K562 (cell line): ENCODE results near the gene TAOK2. TPM values are rescaled to one million over a fixed set of nuclear protein-coding genes. Genes with fewer than 3 reads are reported as not detected.
A peak's percentile ranks its signal among the peaks of the same experiment; 100 is the strongest.

Experiments used
- BRD9 ChIP-seq: fragments of 450-650 bp; IDR thresholded peaks from 2 replicates; pipeline ENCODE4 v1.6.1; 2018; ENCODE audit warnings: low read depth; ENCODE audit not compliant: partially characterized antibody
- CBX3 ChIP-seq, 2 experiments: IDR thresholded peaks; 1 replicate in 1 of 2; 2 replicates in 1 of 2; pipeline ENCODE4 v1.6.1; 2012; ENCODE audit warnings: inconsistent platforms in 2 of 2, low read length in 2 of 2, borderline replicate concordance in 1 of 2, control low read depth in 1 of 2
- CGGBP1 ChIP-seq: fragments of 250-450 bp; sonication (Bioruptor Pico); IDR thresholded peaks from 2 replicates; pipeline ENCODE4 v1.9.0; 2021; ENCODE audit warnings: mild to moderate bottlenecking
- ESRRA ChIP-seq: fragments of 450-650 bp; IDR thresholded peaks from 2 replicates; pipeline ENCODE4 v1.6.1; 2014; ENCODE audit warnings: low read depth, mild to moderate bottlenecking, moderate library complexity, borderline replicate concordance
- ETS1 ChIP-seq: conservative IDR thresholded peaks from 2 replicates; pipeline ENCODE4 v1.6.1; 2011; ENCODE audit warnings: low read depth, mild to moderate bottlenecking, low read length; ENCODE audit not compliant: control insufficient read depth
- HMG20A ChIP-seq: fragments of 450-650 bp; formaldehyde crosslinking; conservative IDR thresholded peaks from 2 replicates; pipeline ENCODE4 v1.4.0; 2020; ENCODE audit warnings: mild to moderate bottlenecking, mixed read lengths
- HSF4 ChIP-seq: fragments of 250-450 bp; sonication (Bioruptor Pico); IDR thresholded peaks from 2 replicates; pipeline ENCODE4 v2.1.2; 2022; ENCODE audit warnings: mild to moderate bottlenecking, moderate library complexity, borderline replicate concordance
- KDM5B ChIP-seq: fragments of 200-600 bp; sonication (generic); IDR thresholded peaks from 2 replicates; pipeline ENCODE4 v1.6.1; 2012; ENCODE audit warnings: low read depth, mild to moderate bottlenecking, moderate library complexity, low read length, control low read depth, inconsistent platforms; ENCODE audit not compliant: insufficient replicate concordance
- NBN ChIP-seq: fragments of 450-650 bp; IDR thresholded peaks from 2 replicates; pipeline ENCODE4 v1.6.1; 2016; ENCODE audit warnings: low read depth, mild to moderate bottlenecking
- PRMT5 ChIP-seq: sonication (generic); formaldehyde crosslinking; IDR thresholded peaks from 2 replicates; pipeline ENCODE4 v1.5.0; 2020; ENCODE audit warnings: missing genetic modification reagents
- SREBF2 ChIP-seq: sonication (generic); formaldehyde crosslinking; IDR thresholded peaks from 2 replicates; pipeline ENCODE4 v1.4.0; 2020; ENCODE audit warnings: mild to moderate bottlenecking, missing genetic modification reagents
- ZBTB2 ChIP-seq: fragments of 450-650 bp; IDR thresholded peaks from 2 replicates; pipeline ENCODE4 v1.6.1; 2016; ENCODE audit warnings: antibody characterized with exemption
- ZNF263 ChIP-seq: sonication (generic); formaldehyde crosslinking; IDR thresholded peaks from 2 replicates; pipeline ENCODE4 v1.8.0; 2022; ENCODE audit warnings: mild to moderate bottlenecking, missing genetic modification reagents, borderline replicate concordance
- polyA plus RNA-seq, 8 experiments: library from polyadenylated mRNA; depleted of rRNA in 4 of 8; stranded (reverse) in 5 of 8; unstranded in 3 of 8; fragments of >200 nt; fragmentation: Nextera tagmentation in 2 of 8; fragmentation: Illumina TruSeq in 1 of 8; extraction: Ambion mirVana in 2 of 8; extraction: Trizol in 1 of 8; gene quantifications; 2 replicates each; pipeline versions ENCODE4 v1.2.1 to v1.2.3, GENCODE V29; 2011 to 2014; ENCODE audit warnings: inconsistent platforms in 1 of 8, missing spikeins in 1 of 8
- total RNA-seq, 7 experiments: library from RNA; depleted of rRNA in 6 of 7; stranded (reverse); fragments of >200 nt in 6 of 7; fragmentation: Illumina TruSeq in 2 of 7; extraction: Trizol in 2 of 7; gene quantifications; 2 replicates each; pipeline versions ENCODE4 v1.2.1 to v1.2.3, GENCODE V29; 2011 to 2021; ENCODE audit warnings: low replicate concordance in 1 of 7
- TF ChIP-seq, protein P1 (sequence below): fragments of 450-650 bp; IDR thresholded peaks from 2 replicates; pipeline ENCODE4 v1.6.1; 2017; ENCODE audit warnings: antibody characterized with exemption
- TF ChIP-seq, protein P2 (sequence below): sonication (generic); formaldehyde crosslinking; IDR thresholded peaks from 2 replicates; pipeline ENCODE4 v1.8.0; 2023; ENCODE audit warnings: mild to moderate bottlenecking, missing genetic modification reagents
- TF ChIP-seq, protein P3 (sequence below): fragments of 150-350 bp; IDR thresholded peaks from 2 replicates; pipeline ENCODE4 v1.6.1; 2014; ENCODE audit warnings: low read depth, mild to moderate bottlenecking, low read length, borderline replicate concordance

The TAOK2 gene
- total and polyA plus RNA-seq, 9 of the 15 experiments (the other 6 are each of a cell fraction or from before 2014, with no cell fraction given) = 0.10 to 41.8 (median 13.7) TPM

DNA sequence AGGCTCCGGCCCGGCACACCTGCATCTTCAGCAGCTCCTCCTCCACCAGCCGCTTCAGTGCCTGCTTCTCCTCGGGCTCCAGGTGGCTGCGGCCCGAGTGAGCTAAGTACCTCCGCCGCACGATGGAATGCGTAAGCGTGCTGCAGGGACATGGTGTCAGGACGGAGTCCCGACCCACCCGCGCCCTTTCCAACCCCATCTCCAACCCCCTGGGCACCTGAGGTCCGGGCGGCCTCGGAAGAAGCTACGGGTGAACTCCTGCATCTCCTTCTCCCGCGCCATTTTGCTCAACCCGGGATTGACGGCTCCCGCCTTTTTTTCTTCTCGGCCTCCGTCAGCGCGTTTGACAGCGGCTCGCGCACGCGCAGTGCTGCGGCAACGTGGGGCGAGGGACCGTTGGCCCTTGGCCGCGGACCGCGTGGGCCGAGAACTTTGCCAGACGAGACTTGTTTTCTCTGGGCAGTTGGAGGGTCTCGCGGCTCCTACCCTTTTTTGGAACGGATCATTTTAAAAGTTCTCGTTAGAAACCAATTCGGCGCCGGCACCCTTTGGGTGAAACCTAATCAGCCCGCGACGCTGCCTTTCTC, 21.7 kb downstream of the TAOK2 start, which contains the start of gene HIRIP3 (continued):
- TF ChIP-seq CBX3 (IDR thresholded peaks at IDR 0.05; ENCODE audit: borderline replicate concordance in 1 of 2, low read length in 2 of 2) = no peak
- TF ChIP-seq, protein P1, sequence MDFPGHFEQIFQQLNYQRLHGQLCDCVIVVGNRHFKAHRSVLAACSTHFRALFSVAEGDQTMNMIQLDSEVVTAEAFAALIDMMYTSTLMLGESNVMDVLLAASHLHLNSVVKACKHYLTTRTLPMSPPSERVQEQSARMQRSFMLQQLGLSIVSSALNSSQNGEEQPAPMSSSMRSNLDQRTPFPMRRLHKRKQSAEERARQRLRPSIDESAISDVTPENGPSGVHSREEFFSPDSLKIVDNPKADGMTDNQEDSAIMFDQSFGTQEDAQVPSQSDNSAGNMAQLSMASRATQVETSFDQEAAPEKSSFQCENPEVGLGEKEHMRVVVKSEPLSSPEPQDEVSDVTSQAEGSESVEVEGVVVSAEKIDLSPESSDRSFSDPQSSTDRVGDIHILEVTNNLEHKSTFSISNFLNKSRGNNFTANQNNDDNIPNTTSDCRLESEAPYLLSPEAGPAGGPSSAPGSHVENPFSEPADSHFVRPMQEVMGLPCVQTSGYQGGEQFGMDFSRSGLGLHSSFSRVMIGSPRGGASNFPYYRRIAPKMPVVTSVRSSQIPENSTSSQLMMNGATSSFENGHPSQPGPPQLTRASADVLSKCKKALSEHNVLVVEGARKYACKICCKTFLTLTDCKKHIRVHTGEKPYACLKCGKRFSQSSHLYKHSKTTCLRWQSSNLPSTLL = no peak
- peak; percentile 61; the same call in 1 of the 2 replicates for TF ChIP-seq ETS1
- TF ChIP-seq HMG20A (CRISPR knock-in tag) = no peak
- TF ChIP-seq, protein P2, sequence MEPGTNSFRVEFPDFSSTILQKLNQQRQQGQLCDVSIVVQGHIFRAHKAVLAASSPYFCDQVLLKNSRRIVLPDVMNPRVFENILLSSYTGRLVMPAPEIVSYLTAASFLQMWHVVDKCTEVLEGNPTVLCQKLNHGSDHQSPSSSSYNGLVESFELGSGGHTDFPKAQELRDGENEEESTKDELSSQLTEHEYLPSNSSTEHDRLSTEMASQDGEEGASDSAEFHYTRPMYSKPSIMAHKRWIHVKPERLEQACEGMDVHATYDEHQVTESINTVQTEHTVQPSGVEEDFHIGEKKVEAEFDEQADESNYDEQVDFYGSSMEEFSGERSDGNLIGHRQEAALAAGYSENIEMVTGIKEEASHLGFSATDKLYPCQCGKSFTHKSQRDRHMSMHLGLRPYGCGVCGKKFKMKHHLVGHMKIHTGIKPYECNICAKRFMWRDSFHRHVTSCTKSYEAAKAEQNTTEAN (CRISPR knock-in tag) = peak; percentile 60; the same call in 1 of the 2 replicates
- no peak for TF ChIP-seq SREBF2 (CRISPR knock-in tag)
- TF ChIP-seq ZNF263 = no peak
- no peak for TF ChIP-seq KDM5B
- TF ChIP-seq BRD9 = peak; percentile 20
- TF ChIP-seq NBN = peak; percentile 16; the same call in 1 of the 2 replicates
- TF ChIP-seq, protein P3, sequence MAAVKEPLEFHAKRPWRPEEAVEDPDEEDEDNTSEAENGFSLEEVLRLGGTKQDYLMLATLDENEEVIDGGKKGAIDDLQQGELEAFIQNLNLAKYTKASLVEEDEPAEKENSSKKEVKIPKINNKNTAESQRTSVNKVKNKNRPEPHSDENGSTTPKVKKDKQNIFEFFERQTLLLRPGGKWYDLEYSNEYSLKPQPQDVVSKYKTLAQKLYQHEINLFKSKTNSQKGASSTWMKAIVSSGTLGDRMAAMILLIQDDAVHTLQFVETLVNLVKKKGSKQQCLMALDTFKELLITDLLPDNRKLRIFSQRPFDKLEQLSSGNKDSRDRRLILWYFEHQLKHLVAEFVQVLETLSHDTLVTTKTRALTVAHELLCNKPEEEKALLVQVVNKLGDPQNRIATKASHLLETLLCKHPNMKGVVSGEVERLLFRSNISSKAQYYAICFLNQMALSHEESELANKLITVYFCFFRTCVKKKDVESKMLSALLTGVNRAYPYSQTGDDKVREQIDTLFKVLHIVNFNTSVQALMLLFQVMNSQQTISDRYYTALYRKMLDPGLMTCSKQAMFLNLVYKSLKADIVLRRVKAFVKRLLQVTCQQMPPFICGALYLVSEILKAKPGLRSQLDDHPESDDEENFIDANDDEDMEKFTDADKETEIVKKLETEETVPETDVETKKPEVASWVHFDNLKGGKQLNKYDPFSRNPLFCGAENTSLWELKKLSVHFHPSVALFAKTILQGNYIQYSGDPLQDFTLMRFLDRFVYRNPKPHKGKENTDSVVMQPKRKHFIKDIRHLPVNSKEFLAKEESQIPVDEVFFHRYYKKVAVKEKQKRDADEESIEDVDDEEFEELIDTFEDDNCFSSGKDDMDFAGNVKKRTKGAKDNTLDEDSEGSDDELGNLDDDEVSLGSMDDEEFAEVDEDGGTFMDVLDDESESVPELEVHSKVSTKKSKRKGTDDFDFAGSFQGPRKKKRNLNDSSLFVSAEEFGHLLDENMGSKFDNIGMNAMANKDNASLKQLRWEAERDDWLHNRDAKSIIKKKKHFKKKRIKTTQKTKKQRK = no peak
- TF ChIP-seq ESRRA = no peak
- no peak for TF ChIP-seq PRMT5 (CRISPR knock-in tag)
- no peak for TF ChIP-seq CGGBP1 (CRISPR knock-in tag)
- peak; percentile 85 for TF ChIP-seq ZBTB2
- TF ChIP-seq HSF4 = no peak
